ENCODE data around the gene ARHGAP24. TPM values are rescaled to one million over a fixed set of nuclear protein-coding genes. Genes with fewer than 3 reads are reported as not detected.
"Not testable (repeated sequence)": the region's sequence is repeated elsewhere in the genome, so short reads cannot be mapped to it uniquely, and the experiment has no call there.

ARHGAP24 gene
- total RNA-seq, 1 experiment from 2014 or later: 1.3 TPM

DNA sequence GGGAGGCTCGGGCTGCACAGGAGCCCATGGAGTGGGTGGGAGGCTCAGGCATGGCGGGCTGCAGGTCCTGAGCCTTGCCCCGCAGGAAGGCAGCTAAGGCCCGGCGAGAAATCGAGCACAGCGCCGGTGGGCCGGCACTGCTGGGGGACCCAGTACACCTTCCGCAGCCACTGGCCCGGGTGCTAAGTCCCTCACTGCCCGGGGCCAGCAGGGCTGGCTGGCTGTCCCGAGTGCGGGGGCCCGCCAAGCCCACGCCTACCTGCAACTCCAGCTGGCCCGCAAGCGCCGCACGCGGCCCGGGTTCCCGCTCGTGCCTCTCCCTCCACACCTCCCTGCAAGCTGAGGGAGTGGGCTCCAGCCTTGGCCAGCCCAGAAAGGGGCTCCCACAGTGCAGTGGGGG is 546.7 kb downstream of the ARHGAP24 start:
- intact Hi-C loops (cut with micrococcal nuclease); POLR2A ChIA-PET; ATAC-seq: not testable (repeated sequence)

DNA sequence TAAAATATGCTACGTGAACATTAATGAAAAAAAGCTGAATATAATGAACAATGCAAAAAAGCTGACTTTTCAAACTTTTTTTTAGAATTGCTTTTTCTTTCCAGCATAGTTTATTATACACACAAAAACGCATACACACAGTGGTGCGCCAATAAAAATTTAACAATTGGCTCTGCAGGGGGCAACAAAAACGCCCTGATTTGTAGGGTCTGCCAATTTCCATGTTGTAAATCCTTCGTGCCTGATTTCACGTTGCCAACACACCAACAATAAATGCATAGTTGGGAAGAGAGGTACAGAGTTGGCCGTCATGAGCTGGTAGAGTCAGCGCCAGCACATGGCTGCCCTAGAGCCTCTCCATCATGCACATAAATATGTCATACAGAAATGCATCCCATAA is 551.8 kb downstream of the ARHGAP24 start:
- intact Hi-C loops (cut with micrococcal nuclease): no loop called here
- ChIA-PET CTCF (interaction anchor here (1.3 kb wide), 1 partner anchor 230 kb away, joined by 3 read pairs; no protein-coding TSS in a partner anchor), RAD21 (ENCODE audit: low non-redundant PET in 1 of 2, low total read pairs in 2 of 2, uncharacterized antibody in 2 of 2, unreplicated experiment in 2 of 2) (no interaction called here), POLR2A (no interaction called here)
- Histone ChIP-seq H3K27me3 (ENCODE audit: insufficient read depth, low read length) (no peaks in the 10 kb centered on the region), H3K79me2 (ENCODE audit: insufficient read depth, low read length) (no peaks in the 10 kb centered on the region), H3K36me3 (ENCODE audit: control insufficient read depth in 1 of 2, insufficient read depth in 2 of 2, low read length in 2 of 2) (no peaks in the 10 kb centered on the region), H3K27ac (ENCODE audit: low read depth, low read length) (no peak overlapping the region), H2AFZ (ENCODE audit: low read depth, low read length, poor library complexity, severe bottlenecking) (no peak overlapping the region), H3K4me2 (ENCODE audit: low read length) (no peak overlapping the region), H3K9ac (ENCODE audit: low read length) (no peak overlapping the region), H3K4me1 (ENCODE audit: control insufficient read depth in 1 of 2, insufficient read depth in 2 of 2, low read length in 2 of 2) (no peaks in the 10 kb centered on the region), H3K4me3 (replicated peaks in 1 of 2; ENCODE audit: low read depth in 1 of 2, low read length in 2 of 2) (no peak overlapping the region), H4K20me1 (ENCODE audit: insufficient read depth) (no peaks in the 10 kb centered on the region), H3K9me2 (ENCODE audit: insufficient read depth) (no peaks in the 10 kb centered on the region), H3K9me3 (ENCODE audit: control insufficient read depth in 1 of 2, insufficient read depth in 1 of 2, low read depth in 1 of 2, low read length in 2 of 2) (no peaks in the 10 kb centered on the region)
- no peak for DNase-seq (ENCODE audit: low read depth, low spot score)
- TF ChIP-seq, protein P1, sequence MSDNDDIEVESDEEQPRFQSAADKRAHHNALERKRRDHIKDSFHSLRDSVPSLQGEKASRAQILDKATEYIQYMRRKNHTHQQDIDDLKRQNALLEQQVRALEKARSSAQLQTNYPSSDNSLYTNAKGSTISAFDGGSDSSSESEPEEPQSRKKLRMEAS (IDR thresholded peaks at IDR 0.05): no peak
- TF ChIP-seq JUND (IDR thresholded peaks at IDR 0.05) (no peak), SIN3A (IDR thresholded peaks at IDR 0.05; ENCODE audit: low read depth) (no peak), SRF (IDR thresholded peaks at IDR 0.05; ENCODE audit: low read depth) (no peak), EZH2phosphoT487 (IDR thresholded peaks at IDR 0.05; ENCODE audit: borderline replicate concordance) (no peak), ELF1 (IDR thresholded peaks at IDR 0.05; ENCODE audit: borderline replicate concordance, low read depth) (no peak), EZH2 (IDR thresholded peaks at IDR 0.05) (no peak), YY1 (IDR thresholded peaks at IDR 0.05; ENCODE audit: extremely low read depth, insufficient replicate concordance, low read depth, low read length) (no peak), TCF7L2 (IDR thresholded peaks at IDR 0.05; ENCODE audit: borderline replicate concordance, extremely low read depth, insufficient read depth, insufficient read length) (no peak), SP1 (IDR thresholded peaks at IDR 0.05; ENCODE audit: low read depth) (no peak), ZFX (IDR thresholded peaks at IDR 0.05) (no peak), POLR2A (IDR thresholded peaks at IDR 0.05; ENCODE audit: borderline replicate concordance, extremely low read depth, insufficient read depth, insufficient read length) (no peak), POLR2AphosphoS5 (IDR thresholded peaks at IDR 0.05; ENCODE audit: low read depth, low read length) (no peak), EGR1 (IDR thresholded peaks at IDR 0.05; ENCODE audit: low read depth) (no peak), CEBPB (IDR thresholded peaks at IDR 0.05; ENCODE audit: low read depth) (no peak), FOSL1 (IDR thresholded peaks at IDR 0.05; ENCODE audit: low read depth) (no peak), RAD21 (IDR thresholded peaks at IDR 0.05; ENCODE audit: low read depth) (no peak)
- TF ChIP-seq, protein P2, sequence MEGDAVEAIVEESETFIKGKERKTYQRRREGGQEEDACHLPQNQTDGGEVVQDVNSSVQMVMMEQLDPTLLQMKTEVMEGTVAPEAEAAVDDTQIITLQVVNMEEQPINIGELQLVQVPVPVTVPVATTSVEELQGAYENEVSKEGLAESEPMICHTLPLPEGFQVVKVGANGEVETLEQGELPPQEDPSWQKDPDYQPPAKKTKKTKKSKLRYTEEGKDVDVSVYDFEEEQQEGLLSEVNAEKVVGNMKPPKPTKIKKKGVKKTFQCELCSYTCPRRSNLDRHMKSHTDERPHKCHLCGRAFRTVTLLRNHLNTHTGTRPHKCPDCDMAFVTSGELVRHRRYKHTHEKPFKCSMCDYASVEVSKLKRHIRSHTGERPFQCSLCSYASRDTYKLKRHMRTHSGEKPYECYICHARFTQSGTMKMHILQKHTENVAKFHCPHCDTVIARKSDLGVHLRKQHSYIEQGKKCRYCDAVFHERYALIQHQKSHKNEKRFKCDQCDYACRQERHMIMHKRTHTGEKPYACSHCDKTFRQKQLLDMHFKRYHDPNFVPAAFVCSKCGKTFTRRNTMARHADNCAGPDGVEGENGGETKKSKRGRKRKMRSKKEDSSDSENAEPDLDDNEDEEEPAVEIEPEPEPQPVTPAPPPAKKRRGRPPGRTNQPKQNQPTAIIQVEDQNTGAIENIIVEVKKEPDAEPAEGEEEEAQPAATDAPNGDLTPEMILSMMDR (IDR thresholded peaks at IDR 0.05 in 2 of 3, conservative IDR thresholded peaks at IDR 0.05 in 1 of 3; ENCODE audit: borderline replicate concordance in 1 of 3, insufficient read depth in 1 of 3, low read depth in 2 of 3, low read length in 2 of 3): no peak
- TF ChIP-seq, protein P3, sequence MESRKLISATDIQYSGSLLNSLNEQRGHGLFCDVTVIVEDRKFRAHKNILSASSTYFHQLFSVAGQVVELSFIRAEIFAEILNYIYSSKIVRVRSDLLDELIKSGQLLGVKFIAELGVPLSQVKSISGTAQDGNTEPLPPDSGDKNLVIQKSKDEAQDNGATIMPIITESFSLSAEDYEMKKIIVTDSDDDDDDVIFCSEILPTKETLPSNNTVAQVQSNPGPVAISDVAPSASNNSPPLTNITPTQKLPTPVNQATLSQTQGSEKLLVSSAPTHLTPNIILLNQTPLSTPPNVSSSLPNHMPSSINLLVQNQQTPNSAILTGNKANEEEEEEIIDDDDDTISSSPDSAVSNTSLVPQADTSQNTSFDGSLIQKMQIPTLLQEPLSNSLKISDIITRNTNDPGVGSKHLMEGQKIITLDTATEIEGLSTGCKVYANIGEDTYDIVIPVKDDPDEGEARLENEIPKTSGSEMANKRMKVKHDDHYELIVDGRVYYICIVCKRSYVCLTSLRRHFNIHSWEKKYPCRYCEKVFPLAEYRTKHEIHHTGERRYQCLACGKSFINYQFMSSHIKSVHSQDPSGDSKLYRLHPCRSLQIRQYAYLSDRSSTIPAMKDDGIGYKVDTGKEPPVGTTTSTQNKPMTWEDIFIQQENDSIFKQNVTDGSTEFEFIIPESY (IDR thresholded peaks at IDR 0.05; ENCODE audit: extremely low read depth, insufficient replicate concordance, low read length): no peak
- TF ChIP-seq, protein P4, sequence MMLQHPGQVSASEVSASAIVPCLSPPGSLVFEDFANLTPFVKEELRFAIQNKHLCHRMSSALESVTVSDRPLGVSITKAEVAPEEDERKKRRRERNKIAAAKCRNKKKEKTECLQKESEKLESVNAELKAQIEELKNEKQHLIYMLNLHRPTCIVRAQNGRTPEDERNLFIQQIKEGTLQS (IDR thresholded peaks at IDR 0.05): no peak
- no peak for ATAC-seq
- no TSS peak for BruUV-seq (replicated peaks)

More for the DNA sequence above, 546.7 kb downstream of the ARHGAP24 start:
- BruUV-seq (replicated peaks); H3K36me3 ChIP-seq (ENCODE audit: control insufficient read depth in 1 of 2, insufficient read depth in 2 of 2, low read length in 2 of 2); H3K79me2 ChIP-seq (ENCODE audit: insufficient read depth, low read length); H3K27ac ChIP-seq (ENCODE audit: low read depth, low read length); DNase-seq (ENCODE audit: low read depth, low spot score); H3K27me3 ChIP-seq (ENCODE audit: insufficient read depth, low read length); CTCF ChIA-PET; H3K4me2 ChIP-seq (ENCODE audit: low read length); H3K9ac ChIP-seq (ENCODE audit: low read length); H3K4me1 ChIP-seq (ENCODE audit: control insufficient read depth in 1 of 2, insufficient read depth in 2 of 2, low read length in 2 of 2); H3K4me3 ChIP-seq (replicated peaks in 1 of 2; ENCODE audit: low read depth in 1 of 2, low read length in 2 of 2); H4K20me1 ChIP-seq (ENCODE audit: insufficient read depth); H2AFZ ChIP-seq (ENCODE audit: low read depth, low read length, poor library complexity, severe bottlenecking); RAD21 ChIA-PET (ENCODE audit: low non-redundant PET in 1 of 2, low total read pairs in 2 of 2, uncharacterized antibody in 2 of 2, unreplicated experiment in 2 of 2); H3K9me3 ChIP-seq (ENCODE audit: control insufficient read depth in 1 of 2, insufficient read depth in 1 of 2, low read depth in 1 of 2, low read length in 2 of 2); H3K9me2 ChIP-seq (ENCODE audit: insufficient read depth): not testable (repeated sequence)
